ENCODE results near the gene GJD2.

- no peak for TF ChIP-seq EZH2 (IDR thresholded peaks at IDR 0.05)
- no peak for TF ChIP-seq POLR2AphosphoS5 (IDR thresholded peaks at IDR 0.05; ENCODE audit: borderline replicate concordance, low read depth, low read length)
- TF ChIP-seq FOXP2 (optimal IDR thresholded peaks at IDR 0.05; ENCODE audit: control extremely low read depth, extremely low read length, insufficient read depth), result peak; percentile 16
These were observed 32.9 kb downstream of the GJD2 start for GRCh38 chr15:34721802-34722438.
